ENCODE results near the gene SHISA6.
"Not testable (repeated sequence)": the region's sequence is repeated elsewhere in the genome, so short reads cannot be mapped to it uniquely, and the experiment has no call there.

The SHISA6 gene

DNA sequence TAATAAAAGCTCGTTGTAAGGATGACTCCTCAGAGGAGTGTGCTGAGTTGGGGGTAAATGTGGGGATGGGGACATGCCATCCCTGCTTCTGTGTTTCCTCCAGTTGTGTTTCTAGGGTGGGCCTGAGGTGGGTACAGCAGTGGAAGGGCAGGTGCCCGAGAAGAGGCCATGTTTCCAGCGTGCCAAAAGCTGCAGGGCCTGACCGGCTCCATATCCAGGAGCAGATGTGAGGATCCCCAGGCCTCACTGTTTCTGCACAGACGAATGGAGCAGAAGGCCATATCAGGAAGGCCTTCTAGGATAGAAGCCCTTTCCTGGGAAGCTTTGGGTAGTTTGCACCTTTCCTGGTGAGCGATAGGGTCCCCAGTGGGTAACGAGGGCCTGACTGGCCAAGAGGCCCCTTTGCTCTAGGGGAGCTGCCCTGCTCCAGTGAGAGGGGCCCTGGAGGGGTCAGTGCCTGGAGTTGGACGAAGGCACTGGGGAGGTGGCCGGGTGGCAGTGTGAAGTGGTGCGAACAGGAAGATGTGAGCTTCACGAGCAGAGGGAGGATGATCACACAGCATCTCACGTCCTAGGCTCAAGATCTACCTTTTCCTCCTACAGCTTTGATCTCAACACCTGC lies 62.9 kb downstream of the SHISA6 start:
- DNase-seq (ENCODE audit: low spot score), result no peak

DNA sequence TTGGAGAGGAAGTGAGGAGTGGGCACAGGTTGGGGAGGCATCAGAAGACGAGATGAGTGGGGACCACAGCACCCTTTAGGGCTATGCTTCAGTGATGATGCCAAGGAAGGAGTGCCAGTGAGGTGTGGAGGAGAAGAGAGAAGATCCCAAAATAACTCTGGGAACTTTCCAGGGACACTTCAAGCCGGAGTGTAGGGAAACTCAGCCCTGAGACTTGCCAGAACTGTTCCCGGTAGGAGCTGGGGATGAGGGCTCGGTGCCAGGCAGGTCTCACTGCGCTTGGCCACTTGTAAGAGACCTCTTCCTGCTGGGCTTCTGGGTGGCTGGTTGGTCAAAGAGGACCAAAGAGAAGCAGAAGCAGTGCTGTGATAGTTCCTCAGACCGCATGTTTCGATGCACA lies 63.6 kb downstream of the SHISA6 start:
- DNase-seq (ENCODE audit: low spot score), result no peak

DNA sequence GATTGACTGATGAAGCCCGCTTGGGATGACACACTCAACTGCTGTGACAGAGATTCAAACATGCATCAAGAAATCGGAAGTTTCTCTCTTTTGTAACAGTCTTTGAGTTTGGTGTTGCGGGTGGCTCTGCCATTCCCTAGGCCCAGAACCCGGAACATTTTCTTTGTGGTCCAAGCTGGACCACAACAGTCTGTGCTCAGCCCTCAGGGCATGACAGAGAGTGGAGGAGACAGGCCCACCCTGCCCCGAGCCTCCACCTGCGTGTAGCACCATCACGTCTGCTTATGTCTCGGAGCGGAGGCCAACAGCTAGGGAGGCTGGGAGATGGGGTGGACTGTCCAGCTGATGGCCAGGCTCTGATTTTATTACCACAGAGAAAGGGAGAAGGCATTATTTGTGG lies 64.5 kb downstream of the SHISA6 start:
- DNase-seq (ENCODE audit: low spot score), result no peak

DNA sequence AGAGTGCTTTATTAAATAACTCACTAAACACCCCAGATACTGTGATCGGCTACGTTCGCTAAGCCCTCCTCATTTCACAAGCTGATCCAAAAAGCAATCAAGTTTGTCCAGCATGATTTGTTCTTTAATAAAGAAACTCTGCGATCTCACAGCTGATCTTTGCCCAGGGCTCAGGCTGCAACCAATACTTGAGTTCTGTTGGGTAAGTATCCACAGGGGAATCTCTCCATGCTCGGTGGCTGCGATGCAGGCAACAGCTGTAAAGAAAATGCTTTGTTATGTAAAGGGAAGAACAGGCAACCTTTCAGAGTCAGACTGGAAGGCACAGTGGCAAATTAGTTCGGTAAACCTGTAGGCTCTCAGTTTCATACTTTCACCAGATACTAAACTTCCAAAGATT lies 67.5 kb downstream of the SHISA6 start:
- no peak for DNase-seq (ENCODE audit: low spot score)

DNA sequence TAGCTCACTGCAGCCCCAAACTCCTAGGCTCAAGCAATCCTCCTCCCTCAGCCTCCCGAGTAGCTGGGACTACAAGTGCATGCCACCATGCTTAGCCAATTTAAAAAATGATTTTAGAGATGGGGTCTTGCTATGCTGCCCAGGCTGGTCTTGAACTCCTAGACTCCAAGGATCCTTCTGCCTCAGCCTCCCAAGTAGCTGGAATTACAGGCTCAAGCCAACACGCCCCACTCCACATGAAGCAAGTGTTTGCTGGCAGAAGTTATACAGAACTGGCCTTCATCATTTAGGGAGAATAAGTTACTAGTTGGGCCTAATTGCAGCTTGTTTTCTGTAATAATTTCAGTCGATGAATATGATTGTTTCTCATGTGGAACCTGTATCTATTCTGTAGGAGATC lies 68.0 kb downstream of the SHISA6 start:
- no peak for DNase-seq (ENCODE audit: low spot score)

DNA sequence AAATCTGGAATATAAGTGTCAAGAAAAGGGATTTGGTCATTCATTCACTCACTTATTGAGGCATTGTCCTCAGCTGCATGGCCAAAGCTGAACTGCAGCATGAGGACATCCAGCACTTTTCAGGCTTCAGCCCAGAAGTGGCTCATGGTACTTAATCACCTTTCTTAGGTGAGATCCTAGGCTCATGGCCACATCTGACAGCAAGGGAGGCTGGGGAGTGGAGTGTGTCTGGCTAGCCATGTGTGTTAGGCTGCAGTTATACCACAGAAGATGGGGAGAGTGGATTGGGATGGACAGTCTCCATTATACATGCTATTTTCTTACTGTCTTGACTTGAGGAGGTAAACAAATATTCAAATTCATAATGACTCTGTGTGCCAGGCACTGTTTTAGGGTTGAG lies 68.8 kb downstream of the SHISA6 start:
- no peak for DNase-seq (ENCODE audit: low spot score)

DNA sequence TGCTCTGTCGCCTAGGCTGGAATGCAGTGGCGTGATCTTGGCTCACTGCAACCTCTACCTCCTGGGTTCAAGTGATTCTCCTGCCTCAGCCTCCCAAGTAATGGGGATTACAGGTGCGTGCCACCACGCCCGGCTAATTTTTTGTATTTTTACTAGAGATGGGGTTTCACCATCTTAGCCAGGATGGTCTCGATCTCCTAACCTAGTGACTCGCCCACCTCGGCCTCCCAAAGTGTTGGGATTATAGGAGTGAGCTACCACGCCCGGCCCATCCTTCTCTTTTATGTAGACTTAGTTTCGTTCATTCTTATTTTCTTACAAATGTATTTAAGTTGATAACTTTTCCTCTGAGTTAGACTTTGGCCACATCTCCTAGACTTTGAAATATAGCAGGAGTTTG lies 75.4 kb downstream of the SHISA6 start:
- not testable (repeated sequence) for DNase-seq (ENCODE audit: low spot score)

DNA sequence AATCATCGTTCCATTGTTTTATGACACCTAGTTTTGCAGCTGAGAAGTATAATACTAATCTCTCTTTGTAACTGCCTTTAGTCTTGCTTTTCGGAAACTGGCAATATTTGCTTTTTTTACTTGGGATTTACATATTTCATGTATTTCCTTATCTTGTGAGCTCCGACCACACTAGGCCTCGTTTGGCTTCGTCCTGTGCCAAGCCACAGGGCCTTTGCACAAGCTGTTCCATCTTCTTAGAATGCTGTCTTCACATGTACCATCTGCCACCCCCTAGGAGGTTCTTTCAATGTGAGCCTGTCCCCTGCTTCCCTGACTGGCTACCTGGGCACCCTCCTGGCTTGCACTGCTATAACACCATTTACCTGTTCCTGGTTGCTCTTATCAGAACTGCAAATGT lies 77.2 kb downstream of the SHISA6 start:
- DNase-seq (ENCODE audit: low spot score), result no peak

DNA sequence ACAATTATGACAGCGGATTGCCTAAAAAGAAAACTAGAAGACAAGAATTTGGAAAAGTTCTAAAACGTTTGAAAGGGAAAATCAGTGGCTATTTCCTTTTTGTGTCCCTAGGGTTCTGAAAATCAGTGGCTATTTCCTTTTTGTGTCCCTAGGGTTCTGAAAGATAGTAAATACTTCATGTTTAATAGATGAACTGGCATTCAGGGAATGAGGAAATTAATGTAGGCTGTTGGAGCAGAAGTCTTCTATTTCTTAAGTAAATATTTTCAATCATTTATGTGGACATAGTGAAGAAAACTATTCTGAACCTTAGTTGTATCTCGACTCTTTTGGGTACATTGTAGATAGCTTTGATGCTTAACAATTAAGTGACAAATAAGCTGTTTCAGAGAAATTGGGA lies 78.9 kb downstream of the SHISA6 start:
- DNase-seq (ENCODE audit: low spot score), result no peak

DNA sequence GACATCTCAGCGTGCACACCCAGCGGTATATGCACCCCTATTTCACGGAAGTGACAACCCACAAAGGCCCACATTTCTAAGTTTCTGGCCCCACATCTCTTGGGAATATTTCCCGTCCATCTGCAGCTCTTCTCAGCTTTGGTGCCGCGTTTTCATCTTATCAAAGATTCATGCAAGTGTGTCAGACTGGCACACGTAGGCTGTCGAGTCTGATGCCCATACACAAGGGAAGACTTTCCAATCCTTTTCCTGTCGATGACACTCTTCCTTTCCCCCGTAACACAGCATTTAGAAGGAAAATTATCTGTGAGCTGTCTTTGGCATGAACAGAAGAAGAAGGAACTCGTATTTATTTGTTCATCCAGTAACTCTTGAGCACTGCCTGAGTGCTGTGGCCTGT lies 83.0 kb downstream of the SHISA6 start:
- no peak for DNase-seq (ENCODE audit: low spot score)

DNA sequence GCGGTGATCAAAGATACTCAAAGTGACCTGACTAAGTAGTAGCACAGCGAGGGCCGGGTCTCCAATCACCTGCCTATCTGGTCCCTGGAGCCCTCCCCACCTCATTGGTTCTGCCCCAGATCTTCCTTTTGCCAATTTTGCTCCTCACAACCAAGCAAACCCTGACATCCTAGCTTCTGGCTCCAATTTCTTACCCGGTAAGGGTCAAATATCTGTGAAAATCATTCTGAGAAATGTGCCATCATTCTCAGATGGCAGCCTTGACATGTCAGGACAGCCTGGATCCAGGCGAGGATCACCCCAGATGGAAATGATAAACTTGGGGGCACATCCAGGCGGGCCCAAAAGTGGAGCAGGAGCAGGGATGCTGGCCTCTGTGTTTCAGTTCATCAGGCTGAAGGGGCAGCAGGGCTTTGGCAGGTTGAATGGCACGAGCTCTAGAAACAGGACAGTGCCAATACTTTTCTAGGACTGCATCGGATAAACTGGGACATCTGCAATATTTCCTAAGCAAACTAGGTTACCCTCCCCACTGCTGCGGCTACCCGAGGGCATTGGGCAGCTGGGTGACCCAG lies 83.9 kb downstream of the SHISA6 start:
- no peak for DNase-seq (ENCODE audit: low spot score)

DNA sequence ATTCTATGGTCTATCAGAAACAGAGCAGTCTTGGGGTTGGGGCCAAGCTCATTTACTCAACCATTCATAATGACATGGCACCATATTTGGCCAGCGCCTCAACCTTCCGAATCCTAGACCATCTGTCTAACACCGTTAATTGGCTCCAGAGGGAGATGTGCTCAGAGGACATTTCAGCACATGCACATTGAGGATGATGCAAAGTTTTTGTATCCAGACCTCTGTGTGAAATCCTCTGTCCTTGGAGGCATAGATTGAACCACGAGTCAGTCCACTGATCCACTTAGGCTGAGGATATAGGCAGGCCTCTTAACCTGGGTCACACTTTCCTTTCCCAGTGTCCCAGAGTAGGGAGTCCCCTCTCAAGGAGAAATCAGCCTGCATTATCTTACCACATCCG lies 85.5 kb downstream of the SHISA6 start:
- no peak for DNase-seq (ENCODE audit: low spot score)

DNA sequence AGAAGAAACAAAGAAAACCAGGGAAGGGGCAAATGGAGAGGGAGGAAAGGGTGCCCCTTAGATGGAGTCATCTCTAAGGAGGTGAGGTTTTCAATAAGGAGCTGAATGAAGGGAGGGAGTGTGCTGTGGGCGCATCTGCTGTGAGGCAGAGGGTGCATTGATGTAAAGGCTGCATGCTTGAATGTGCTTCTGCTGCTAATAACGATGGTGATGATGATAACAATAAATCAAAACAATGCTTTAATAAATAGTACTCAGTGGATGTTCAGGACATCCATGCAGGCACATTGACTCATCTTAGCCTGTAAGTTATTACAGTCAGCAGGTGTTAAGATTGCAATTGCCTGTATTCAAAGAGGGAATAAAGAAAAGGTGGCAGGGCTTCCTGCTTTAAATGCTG lies 87.8 kb downstream of the SHISA6 start:
- DNase-seq (ENCODE audit: low spot score), result no peak

DNA sequence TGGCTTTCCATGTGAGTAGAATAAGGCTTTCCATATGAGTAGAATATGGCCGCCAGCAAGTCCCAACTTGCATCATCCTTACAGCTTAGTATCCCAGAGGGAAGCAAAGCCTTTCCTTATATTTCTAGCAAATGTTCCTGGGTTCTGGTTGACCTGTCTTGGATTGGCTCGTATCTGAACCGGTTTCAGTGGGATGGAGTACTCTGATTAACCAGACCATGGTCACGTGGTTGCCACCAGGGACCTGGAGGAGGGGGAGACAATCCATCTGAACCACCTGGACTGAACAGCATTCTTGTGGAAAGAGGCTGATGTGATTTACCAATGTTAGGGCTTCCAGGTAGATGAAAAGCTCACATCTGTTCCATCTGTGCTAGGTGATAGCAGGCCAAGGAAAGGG lies 89.0 kb downstream of the SHISA6 start:
- no peak for DNase-seq (ENCODE audit: low spot score)

DNA sequence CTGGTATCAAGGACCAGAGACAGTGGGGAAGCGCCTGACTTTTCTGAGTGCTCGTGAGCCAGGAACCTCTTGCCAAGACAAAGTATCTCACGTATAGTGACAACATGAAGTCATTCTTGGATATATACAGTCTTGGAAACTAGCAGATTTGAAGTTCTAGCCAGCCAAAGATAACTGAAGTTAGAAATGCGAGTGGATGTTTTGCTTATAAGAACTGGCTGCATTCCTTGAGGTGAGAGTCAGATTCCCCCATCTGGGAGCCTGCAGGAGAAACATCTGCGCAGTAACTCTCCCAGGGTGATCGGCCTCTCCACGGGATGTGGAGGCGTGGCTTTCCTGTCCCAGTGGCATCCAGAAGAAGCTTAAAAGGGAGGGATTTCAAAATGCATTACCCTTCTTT lies 89.8 kb downstream of the SHISA6 start:
- DNase-seq (ENCODE audit: low spot score), result no peak

DNA sequence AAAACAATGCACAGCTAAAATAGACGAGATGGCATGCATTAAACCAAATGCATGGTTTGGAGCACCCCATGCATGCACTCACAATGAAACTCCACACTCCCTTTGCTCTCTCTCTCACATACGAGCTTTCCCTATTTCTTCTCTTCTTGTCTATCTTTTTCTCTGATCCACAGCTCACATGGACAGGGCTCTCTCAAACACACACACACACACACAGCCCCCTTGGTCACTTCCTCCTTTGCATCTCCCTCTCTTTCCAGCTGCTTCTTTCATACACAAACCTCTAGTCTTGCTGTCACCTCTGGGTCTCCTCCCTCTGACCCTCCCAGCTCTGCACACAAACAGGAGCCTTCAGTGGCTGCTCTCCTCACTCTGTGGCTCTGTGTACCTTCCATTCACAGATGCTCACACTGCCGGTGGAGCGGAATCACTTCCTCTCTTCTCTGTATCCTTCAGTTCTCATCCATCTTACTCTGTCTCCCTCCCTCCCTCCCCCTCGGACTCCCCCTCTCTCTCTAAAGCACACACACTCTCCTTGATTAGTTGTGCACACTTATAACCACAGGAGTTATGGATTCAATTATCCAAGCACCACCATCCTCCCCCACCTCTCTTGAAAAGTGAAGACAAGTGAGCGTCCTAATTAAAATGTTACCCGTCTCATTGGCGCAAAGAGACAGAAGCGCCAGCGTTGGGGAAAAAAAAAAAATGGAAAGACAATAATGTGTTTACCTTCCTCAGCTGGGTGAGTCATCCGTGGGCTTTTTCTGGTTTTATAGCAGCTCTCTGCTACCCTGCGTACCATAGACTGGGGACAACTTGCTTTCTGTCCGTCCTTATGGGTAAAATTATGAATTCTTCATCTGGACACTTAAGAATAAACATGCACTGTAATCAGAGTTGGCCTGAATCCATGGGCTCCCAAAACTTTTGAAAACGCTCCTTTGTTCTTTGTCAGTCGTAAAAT lies 90.8 kb downstream of the SHISA6 start:
- no peak for DNase-seq (ENCODE audit: low spot score)

DNA sequence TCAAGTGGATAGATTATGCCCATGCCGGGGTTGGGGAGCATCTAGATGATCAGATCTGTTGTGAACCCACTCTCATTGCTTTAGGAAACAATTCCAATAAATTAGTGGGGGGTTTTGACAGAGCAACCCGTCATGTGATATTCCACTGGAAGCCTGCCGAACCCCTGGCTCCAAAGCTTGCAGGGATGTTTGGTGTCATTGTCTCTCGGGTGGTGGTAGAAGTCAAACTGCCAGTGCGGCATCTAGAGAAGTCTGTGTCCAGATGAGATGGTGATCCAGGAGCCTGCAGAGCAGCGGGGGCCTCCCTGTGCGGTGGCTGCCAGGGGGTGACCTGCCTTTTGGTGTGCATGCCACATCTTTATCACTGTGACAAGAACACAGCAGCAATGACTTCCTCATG lies 91.7 kb downstream of the SHISA6 start:
- DNase-seq (ENCODE audit: low spot score), result no peak

DNA sequence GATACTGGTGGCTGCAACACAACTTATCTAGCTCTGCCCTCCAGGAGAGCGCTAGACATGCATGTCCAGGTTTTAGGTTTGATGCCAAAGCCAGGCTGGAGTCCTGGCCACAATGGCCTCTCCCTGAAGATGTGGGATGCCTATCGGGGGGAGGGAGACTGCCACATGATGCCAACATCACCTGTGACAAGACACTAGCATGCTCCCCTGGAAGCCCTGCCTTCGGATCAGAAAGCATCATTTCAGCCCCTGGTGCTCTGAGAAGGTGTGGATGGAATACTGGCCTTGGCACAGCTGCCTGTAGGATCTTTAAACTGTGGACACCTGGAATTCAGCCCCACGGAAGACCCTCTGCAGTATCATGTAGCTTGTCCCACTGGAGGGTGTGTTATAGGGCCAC lies 93.5 kb downstream of the SHISA6 start:
- DNase-seq (ENCODE audit: low spot score), result no peak

DNA sequence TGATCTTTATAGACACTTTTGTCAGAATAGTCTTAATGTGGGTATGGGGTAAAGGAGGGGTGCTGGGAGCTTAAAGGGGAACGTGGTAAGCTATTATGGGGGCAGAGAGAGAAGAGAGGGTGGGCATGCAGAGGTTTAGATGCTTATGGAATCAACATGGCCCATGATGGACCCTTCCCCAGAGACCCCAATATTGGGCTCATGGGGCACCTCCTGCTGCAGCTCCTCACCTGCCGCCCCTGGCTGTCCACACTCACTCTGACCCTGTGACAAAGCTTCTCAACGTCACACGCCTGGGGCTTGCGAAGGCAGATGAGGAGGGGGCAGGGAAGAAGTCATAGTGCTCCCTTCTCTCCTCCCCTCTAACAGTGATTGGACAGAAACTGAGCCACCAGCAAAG lies 95.3 kb downstream of the SHISA6 start:
- no peak for DNase-seq (ENCODE audit: low spot score)

DNA sequence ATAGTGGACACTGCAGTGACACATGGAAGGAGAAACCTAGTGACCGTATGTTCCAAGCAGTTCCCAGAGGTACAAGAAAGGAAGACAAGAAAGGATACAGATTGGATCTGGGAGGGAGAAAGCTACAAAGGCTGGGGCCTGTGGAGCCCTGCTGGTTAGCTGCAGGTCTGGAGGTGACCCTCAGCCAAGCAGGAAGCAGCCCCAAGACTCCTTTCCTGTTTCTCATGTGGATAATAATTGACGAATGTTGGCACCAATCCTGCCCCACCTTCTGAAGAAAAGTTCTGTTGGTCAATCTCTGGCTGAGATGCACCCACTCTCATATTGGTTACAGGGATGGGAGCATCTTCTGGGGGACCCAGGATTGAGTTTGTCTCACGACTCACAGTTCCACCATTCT lies 99.8 kb downstream of the SHISA6 start:
- DNase-seq (ENCODE audit: low spot score), result no peak

DNA sequence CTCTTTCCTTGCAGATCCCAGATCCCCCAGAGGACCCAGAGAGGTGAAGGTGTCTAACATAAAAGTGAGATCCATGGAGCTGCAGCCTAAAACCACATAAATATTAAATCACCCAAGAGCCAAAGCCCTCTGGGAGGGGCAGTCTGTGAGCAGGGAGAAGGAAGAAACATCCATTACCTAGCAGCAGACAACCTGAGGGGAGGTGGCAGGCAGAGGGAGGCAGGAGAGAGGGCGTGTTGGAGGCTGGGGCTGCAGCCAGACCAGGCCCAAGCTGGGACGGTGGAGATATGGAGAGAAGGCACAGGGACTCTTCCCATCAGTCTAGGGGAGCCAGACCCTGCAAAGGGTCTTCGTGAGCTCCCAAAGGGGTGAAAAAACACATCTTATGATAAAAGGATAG lies 101.1 kb downstream of the SHISA6 start:
- no peak for DNase-seq (ENCODE audit: low spot score)

DNA sequence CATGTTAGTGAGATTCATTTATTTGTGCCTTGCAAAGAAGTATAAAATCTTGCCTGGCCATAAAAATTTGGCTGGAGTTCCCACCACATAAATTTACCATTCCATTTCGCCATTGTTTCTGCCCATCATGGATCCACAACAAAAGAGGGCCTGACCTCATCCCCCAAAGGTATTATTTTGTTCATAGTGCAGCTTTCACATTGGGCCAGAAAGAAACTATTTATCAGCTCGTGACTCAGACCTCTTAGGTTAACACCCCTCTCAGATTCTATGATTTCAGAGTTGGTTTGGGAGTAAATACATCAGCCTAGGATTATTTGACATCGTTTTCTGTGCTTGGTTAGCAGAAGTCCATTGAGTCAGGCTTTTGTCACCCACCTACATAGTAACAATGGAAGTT lies 108.1 kb downstream of the SHISA6 start:
- DNase-seq (ENCODE audit: low spot score), result no peak

DNA sequence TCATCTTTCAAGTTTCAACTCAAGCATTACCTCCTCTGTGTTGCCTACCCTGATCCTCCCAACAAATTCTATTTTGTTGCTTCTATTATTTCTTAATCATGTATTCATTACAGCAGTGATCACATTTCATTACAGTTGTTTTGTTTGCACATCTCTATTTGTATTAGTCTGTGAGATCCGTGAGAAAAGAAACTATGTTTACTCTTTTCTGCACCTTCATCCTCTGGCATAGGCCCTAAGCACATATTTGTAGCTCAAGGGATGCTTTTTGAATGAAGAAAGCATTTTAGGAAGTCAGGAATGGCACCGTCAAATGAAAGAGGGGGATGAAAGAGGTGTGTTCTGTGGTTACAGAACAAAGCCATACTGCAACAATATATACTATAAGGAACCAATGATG lies 110.5 kb downstream of the SHISA6 start:
- DNase-seq (ENCODE audit: low spot score), result no peak
